GM12878 (cell line): Measurements from ENCODE around the gene SORL1. TPM values are rescaled to one million over a fixed set of nuclear protein-coding genes. Genes with fewer than 3 reads are reported as not detected.

ENCODE experiments used
- CBFB ChIP-seq: IDR thresholded peaks from 2 replicates; pipeline ENCODE4 v1.6.1; 2016; ENCODE audit warnings: antibody characterized with exemption, low read depth
- EGR1 ChIP-seq, 2 experiments: IDR thresholded peaks; 1 replicate in 1 of 2; 2 replicates in 1 of 2; pipeline ENCODE4 v1.6.1; 2011 to 2012; ENCODE audit warnings: low read depth in 2 of 2, low read length in 2 of 2, borderline replicate concordance in 1 of 2, mild to moderate bottlenecking in 1 of 2, moderate library complexity in 1 of 2
- FOXM1 ChIP-seq: IDR thresholded peaks from 2 replicates; pipeline ENCODE4 v1.6.1; 2012; ENCODE audit warnings: low read depth, mild to moderate bottlenecking, inconsistent platforms, low read length, moderate library complexity
- MYC ChIP-seq: IDR thresholded peaks from 2 replicates; pipeline ENCODE4 v1.6.1; 2011; ENCODE audit warnings: mild to moderate bottlenecking, low read length, moderate library complexity, inconsistent platforms; ENCODE audit not compliant: insufficient read depth, insufficient replicate concordance, insufficient read length, severe bottlenecking
- NBN ChIP-seq: fragments of 450-650 bp; IDR thresholded peaks from 2 replicates; pipeline ENCODE4 v1.6.1; 2016
- NKRF ChIP-seq: fragments of 450-650 bp; conservative IDR thresholded peaks from 2 replicates; pipeline ENCODE4 v1.6.1; 2017; ENCODE audit warnings: mild to moderate bottlenecking, moderate library complexity
- SMARCA5 ChIP-seq: fragments of 450-650 bp; IDR thresholded peaks from 2 replicates; pipeline ENCODE4 v1.6.1; 2017; ENCODE audit warnings: mild to moderate bottlenecking
- SMC3 ChIP-seq: IDR thresholded peaks from 2 replicates; pipeline ENCODE4 v1.6.1; 2011; ENCODE audit warnings: low read length, improper control_type of control experiment, borderline replicate concordance
- STAT1 ChIP-seq: fragments of 450-650 bp; conservative IDR thresholded peaks from 2 replicates; pipeline ENCODE4 v1.6.1; 2014; ENCODE audit warnings: antibody characterized with exemption, mild to moderate bottlenecking
- ZNF687 ChIP-seq: fragments of 450-650 bp; IDR thresholded peaks from 2 replicates; pipeline ENCODE4 v1.6.1; 2017; ENCODE audit warnings: mild to moderate bottlenecking, moderate library complexity
- polyA plus RNA-seq, 11 experiments: library from polyadenylated mRNA; depleted of rRNA in 4 of 11; unstranded in 6 of 11; stranded (reverse) in 5 of 11; fragments of >200 nt; fragmentation: Nextera tagmentation in 4 of 11; fragmentation: Illumina TruSeq in 1 of 11; extraction: Ambion mirVana in 4 of 11; extraction: Trizol in 1 of 11; gene quantifications; 1 replicate in 1 of 11; 2 replicates in 10 of 11; pipeline versions ENCODE4 v1.2.1 to v1.2.3, GENCODE V29; 2011 to 2016; ENCODE audit warnings: inconsistent platforms in 2 of 11, missing spikeins in 2 of 11, low read depth in 1 of 11
- total RNA-seq, 4 experiments: library from RNA; depleted of rRNA in 3 of 4; stranded (reverse); fragments of >200 nt in 3 of 4; fragmentation: Illumina TruSeq in 1 of 4; extraction: Trizol in 1 of 4; gene quantifications; 2 replicates each; pipeline versions ENCODE4 v1.2.1 to v1.2.3, GENCODE V29; 2013 to 2021

SORL1 gene
- total and polyA plus RNA-seq, 10 of the 15 experiments (the other 5 are each of a cell fraction or from before 2014, with no cell fraction given), result 20.2 to 107 (median 59.9) TPM

- TF ChIP-seq ZNF687, result no peak
- peak in 1 of 2 experiments; percentile 64; a peak in 1 of 3 replicates for TF ChIP-seq EGR1 (IDR thresholded peaks at IDR 0.05; ENCODE audit: borderline replicate concordance in 1 of 2, low read depth in 2 of 2, low read length in 2 of 2)
- peak; percentile 47; the same call in 1 of the 2 replicates for TF ChIP-seq SMARCA5
- TF ChIP-seq STAT1, result no peak
- TF ChIP-seq NBN, result 0 out of 2 replicates have a peak, but pooled peaks have one; percentile 51
- TF ChIP-seq FOXM1, result peak; percentile 21; the same call in 1 of the 2 replicates
- peak; percentile 56; the same call in 1 of the 2 replicates for TF ChIP-seq NKRF
- TF ChIP-seq MYC, result no peak
- TF ChIP-seq CBFB, result no peak
- TF ChIP-seq SMC3, result peak; percentile 87
Observed at GRCh38 chr11:121655537-121656327, 203.6 kb downstream of the SORL1 start (continued).
